ENCODE measurements around the gene RYR3.

DNA sequence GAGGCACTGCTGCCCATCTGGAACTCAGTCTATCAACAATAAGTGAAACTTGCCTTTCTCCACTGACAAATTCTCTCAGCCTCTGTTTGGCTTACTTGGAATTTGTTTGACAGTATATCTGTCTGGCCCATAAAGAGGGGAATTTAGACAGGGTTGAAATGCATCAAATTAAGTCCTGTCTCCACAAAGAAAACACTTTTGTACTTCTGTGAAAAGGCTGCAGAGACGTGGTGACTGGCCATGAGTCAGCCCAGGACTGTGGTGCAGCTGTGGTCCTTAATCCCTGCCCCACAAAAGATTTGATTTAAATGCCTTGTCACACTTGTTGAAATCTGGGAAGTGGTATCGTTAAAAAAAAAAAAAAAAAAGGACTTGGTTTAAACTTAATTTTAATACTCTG lies 47.5 kb downstream of the RYR3 start:
- TF ChIP-seq, protein P1, sequence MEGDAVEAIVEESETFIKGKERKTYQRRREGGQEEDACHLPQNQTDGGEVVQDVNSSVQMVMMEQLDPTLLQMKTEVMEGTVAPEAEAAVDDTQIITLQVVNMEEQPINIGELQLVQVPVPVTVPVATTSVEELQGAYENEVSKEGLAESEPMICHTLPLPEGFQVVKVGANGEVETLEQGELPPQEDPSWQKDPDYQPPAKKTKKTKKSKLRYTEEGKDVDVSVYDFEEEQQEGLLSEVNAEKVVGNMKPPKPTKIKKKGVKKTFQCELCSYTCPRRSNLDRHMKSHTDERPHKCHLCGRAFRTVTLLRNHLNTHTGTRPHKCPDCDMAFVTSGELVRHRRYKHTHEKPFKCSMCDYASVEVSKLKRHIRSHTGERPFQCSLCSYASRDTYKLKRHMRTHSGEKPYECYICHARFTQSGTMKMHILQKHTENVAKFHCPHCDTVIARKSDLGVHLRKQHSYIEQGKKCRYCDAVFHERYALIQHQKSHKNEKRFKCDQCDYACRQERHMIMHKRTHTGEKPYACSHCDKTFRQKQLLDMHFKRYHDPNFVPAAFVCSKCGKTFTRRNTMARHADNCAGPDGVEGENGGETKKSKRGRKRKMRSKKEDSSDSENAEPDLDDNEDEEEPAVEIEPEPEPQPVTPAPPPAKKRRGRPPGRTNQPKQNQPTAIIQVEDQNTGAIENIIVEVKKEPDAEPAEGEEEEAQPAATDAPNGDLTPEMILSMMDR (IDR thresholded peaks at IDR 0.05 in 2 of 3, conservative IDR thresholded peaks at IDR 0.05 in 1 of 3; ENCODE audit: control insufficient read depth in 2 of 3, extremely low read depth in 1 of 3, insufficient read depth in 1 of 3, low read depth in 3 of 3, low read length in 3 of 3) = no peak
- TF ChIP-seq POLR2A (IDR thresholded peaks at IDR 0.05; ENCODE audit: low read depth, low read length) (no peak), POLR2AphosphoS5 (IDR thresholded peaks at IDR 0.05; ENCODE audit: low read length) (no peak), BACH1 (IDR thresholded peaks at IDR 0.05; ENCODE audit: borderline replicate concordance) (no peak), KLF5 (IDR thresholded peaks at IDR 0.05; ENCODE audit: partially characterized antibody) (no peak), BRCA1 (IDR thresholded peaks at IDR 0.05; ENCODE audit: low read depth, low read length) (no peak), DPF2 (IDR thresholded peaks at IDR 0.05) (no peak), RAD51 (IDR thresholded peaks at IDR 0.05) (no peak), POLR2AphosphoS2 (IDR thresholded peaks at IDR 0.05; ENCODE audit: low read depth, low read length) (no peak)
- TF ChIP-seq, protein P2, sequence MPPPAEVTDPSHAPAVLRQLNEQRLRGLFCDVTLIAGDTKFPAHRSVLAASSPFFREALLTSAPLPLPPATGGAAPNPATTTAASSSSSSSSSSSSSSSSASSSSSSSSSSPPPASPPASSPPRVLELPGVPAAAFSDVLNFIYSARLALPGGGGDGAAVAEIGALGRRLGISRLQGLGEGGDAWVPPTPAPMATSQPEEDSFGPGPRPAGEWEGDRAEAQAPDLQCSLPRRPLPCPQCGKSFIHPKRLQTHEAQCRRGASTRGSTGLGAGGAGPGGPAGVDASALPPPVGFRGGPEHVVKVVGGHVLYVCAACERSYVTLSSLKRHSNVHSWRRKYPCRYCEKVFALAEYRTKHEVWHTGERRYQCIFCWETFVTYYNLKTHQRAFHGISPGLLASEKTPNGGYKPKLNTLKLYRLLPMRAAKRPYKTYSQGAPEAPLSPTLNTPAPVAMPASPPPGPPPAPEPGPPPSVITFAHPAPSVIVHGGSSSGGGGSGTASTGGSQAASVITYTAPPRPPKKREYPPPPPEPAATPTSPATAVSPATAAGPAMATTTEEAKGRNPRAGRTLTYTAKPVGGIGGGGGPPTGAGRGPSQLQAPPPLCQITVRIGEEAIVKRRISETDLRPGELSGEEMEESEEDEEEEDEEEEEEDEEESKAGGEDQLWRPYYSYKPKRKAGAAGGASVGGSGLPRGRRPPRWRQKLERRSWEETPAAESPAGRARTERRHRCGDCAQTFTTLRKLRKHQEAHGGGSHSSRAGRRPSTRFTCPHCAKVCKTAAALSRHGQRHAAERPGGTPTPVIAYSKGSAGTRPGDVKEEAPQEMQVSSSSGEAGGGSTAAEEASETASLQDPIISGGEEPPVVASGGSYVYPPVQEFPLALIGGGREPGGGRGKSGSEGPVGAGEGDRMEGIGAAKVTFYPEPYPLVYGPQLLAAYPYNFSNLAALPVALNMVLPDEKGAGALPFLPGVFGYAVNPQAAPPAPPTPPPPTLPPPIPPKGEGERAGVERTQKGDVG (CRISPR knock-in tag; IDR thresholded peaks at IDR 0.05) = no peak
